ENCODE data around the gene UBE2G1.

DNA sequence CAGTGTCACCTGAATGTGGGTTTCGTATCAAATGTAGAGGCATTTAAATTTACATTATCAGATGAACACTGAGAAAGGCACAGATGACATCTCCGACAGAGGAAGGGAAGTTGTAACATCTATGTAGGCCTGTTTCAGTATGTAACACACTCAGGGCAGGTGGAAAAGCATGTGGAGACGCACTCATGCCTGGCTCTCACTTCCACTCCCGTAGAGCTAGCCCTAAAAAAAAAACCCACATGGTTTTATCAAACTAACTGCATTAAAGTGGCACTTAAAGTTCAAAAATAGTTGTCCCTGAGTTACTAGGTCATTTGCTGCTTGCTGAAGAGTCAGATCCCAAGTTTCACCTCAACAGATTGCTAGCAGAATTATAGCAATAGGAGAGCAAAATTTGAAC lies 96.6 kb downstream of the UBE2G1 start:
- TF ChIP-seq, protein P1, sequence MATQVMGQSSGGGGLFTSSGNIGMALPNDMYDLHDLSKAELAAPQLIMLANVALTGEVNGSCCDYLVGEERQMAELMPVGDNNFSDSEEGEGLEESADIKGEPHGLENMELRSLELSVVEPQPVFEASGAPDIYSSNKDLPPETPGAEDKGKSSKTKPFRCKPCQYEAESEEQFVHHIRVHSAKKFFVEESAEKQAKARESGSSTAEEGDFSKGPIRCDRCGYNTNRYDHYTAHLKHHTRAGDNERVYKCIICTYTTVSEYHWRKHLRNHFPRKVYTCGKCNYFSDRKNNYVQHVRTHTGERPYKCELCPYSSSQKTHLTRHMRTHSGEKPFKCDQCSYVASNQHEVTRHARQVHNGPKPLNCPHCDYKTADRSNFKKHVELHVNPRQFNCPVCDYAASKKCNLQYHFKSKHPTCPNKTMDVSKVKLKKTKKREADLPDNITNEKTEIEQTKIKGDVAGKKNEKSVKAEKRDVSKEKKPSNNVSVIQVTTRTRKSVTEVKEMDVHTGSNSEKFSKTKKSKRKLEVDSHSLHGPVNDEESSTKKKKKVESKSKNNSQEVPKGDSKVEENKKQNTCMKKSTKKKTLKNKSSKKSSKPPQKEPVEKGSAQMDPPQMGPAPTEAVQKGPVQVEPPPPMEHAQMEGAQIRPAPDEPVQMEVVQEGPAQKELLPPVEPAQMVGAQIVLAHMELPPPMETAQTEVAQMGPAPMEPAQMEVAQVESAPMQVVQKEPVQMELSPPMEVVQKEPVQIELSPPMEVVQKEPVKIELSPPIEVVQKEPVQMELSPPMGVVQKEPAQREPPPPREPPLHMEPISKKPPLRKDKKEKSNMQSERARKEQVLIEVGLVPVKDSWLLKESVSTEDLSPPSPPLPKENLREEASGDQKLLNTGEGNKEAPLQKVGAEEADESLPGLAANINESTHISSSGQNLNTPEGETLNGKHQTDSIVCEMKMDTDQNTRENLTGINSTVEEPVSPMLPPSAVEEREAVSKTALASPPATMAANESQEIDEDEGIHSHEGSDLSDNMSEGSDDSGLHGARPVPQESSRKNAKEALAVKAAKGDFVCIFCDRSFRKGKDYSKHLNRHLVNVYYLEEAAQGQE (IDR thresholded peaks at IDR 0.05; ENCODE audit: insufficient read depth in 1 of 2, low read depth in 2 of 2, low read length in 2 of 2): no peak
- TF ChIP-seq POLR2AphosphoS5 (IDR thresholded peaks at IDR 0.05; ENCODE audit: low read depth, low read length) (no peak), SIN3A (IDR thresholded peaks at IDR 0.05; ENCODE audit: borderline replicate concordance, insufficient read depth, low read length) (no peak), TAF1 (IDR thresholded peaks at IDR 0.05; ENCODE audit: borderline replicate concordance, insufficient read depth, low read length) (no peak)
